HG03066 (cell line): ENCODE data around the gene BTN1A1.
A peak's percentile ranks its signal among the peaks of the same experiment; 100 is the strongest.
"Not testable (repeated sequence)": the region's sequence is repeated elsewhere in the genome, so short reads cannot be mapped to it uniquely, and the experiment has no call there.

Source experiments
- ATAC-seq: cut with Tn5 transposase; IDR thresholded peaks from one replicate; pipeline ENCODE4 v1.9.1; 2021; ENCODE audit warnings: low read depth; ENCODE audit not compliant: unreplicated experiment

Gene BTN1A1

GRCh38 chr6:26536571-26537159, 36.6 kb downstream of the BTN1A1 start:
- ATAC-seq, result no peak

GRCh38 chr6:26537160-26537845, 37.2 kb downstream of the BTN1A1 start:
- peak; percentile 43 for ATAC-seq

DNA sequence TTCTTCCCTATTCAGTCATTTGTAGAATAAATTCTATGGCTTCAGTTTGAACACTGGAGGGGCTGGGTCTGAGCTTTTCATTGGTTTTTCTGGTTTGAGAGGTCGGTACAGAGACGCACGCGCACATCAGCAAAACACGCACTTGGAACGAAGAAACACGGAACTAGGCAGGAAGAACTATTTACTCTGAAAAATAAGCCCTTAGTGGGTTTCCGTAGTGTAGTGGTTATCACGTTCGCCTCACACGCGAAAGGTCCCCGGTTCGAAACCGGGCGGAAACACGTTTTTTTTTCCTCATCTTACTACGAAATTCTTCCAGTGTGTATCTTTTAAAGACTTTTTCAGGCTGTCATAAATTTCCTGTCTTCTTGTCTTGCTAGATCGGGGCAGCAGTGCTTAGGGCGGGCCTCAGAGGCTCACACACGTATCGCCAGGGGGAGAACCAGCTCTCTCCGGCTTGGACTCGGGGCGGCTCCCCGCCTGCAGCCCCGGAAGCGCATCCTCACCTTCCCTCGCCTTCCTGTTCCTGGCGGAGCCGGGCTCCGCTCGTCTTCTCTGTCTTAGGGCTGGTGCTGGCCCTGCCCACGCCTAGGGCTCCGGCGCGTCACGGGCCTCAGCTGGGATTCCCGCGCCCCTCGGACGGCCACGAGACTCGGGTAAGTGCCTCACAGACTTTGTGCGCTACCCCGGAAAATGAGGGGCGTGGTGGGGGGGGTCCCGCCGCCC, 37.9 kb downstream of the BTN1A1 start, which contains the start of gene HMGN4:
HMGN4 (plus strand) TSS at position 521 of the 726 bp plus-strand sequence. CDS start 6,841 bp downstream, outside the sequence.
- ATAC-seq, result peak; percentile 45

DNA sequence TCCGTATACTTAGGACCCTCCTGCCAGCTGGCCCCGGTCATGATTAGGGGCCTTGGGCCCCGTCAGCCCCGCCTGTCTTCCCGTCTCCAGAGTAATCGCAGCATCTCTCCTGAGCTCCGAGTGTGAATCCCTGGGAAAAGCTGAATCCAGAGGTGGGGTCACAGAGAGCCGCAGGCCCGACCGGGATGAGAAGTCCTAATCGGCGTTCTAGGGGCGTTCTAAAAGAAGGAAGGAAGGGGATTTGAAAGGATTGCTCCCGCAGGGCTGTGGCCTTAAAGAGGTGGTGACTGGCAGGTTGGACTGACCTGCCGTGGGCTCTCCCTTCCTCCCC, 38.4 kb downstream of the BTN1A1 start:
- ATAC-seq, result no peak

GRCh38 chr6:26539071-26539615, 39.0 kb downstream of the BTN1A1 start:
- ATAC-seq, result no peak

GRCh38 chr6:26541579-26541978, 41.5 kb downstream of the BTN1A1 start:
- ATAC-seq, result no peak

GRCh38 chr6:26543953-26544352, 43.9 kb downstream of the BTN1A1 start:
- no peak for ATAC-seq

- ATAC-seq, result no peak
Measured at GRCh38 chr6:26544473-26544872, 44.4 kb downstream of the BTN1A1 start.

DNA sequence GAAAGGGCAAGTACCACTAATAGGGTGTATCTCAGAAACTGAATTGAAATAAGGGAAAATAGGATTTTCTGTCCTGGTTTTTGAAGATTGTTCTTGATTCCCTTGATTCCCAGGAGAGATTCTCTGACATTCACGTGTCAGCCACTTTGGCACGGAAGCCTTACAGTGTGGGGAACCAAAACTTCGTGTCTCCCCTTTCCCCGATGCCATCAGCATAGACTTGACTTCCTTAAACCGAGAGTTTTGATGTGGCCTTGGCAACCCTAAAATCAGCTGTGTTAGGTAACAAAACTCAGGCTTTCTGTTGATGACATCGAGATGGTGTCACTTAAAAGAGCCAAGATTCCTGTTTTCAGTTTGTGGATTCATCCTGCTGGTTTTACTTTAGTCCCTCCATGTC, 45.5 kb downstream of the BTN1A1 start:
- no peak for ATAC-seq

GRCh38 chr6:26547363-26547762, 47.3 kb downstream of the BTN1A1 start:
- ATAC-seq, result not testable (repeated sequence)

GRCh38 chr6:26550250-26550993, 50.3 kb downstream of the BTN1A1 start:
- ATAC-seq, result no peak

DNA sequence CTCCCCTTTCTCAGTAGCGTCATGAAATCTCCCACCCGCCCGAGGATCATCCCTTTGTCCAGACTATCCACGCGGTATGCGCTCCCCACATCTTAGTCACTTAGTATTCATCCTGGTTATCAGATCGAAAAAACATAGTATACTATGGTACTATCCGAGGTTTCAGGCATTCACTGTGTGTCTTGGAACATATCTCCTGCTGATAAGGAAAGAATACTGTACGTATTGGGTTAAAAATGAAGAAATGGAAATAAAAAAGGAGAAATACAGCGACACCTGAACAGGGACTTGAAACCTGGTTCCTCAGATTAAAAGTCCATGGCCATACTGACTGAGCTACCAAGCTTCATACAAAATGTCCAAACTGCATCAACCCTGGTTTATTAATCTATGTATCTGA, 52.1 kb downstream of the BTN1A1 start:
- no peak for ATAC-seq

GRCh38 chr6:26552640-26553188, 52.6 kb downstream of the BTN1A1 start:
- no peak for ATAC-seq

DNA sequence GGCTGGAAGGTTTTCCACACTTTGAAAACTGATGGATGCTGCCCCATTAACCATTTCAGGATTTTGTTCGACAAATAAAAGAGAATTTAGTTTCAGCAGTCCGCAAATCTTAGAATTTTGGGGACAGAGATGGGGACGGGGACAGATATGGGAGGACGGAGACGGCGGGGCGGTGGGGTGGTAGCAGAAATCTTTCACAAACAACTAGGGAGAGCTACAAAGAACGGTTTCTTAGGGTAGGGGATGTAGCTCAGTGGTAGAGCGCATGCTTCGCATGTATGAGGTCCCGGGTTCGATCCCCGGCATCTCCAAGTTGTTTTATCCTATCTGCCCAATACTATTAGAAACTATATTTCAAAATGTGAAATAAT, 53.1 kb downstream of the BTN1A1 start:
- peak; percentile 47 for ATAC-seq

GRCh38 chr6:26553635-26554446, 53.7 kb downstream of the BTN1A1 start:
- no peak for ATAC-seq

GRCh38 chr6:26554447-26554696, 54.3 kb downstream of the BTN1A1 start:
- ATAC-seq, result no peak

DNA sequence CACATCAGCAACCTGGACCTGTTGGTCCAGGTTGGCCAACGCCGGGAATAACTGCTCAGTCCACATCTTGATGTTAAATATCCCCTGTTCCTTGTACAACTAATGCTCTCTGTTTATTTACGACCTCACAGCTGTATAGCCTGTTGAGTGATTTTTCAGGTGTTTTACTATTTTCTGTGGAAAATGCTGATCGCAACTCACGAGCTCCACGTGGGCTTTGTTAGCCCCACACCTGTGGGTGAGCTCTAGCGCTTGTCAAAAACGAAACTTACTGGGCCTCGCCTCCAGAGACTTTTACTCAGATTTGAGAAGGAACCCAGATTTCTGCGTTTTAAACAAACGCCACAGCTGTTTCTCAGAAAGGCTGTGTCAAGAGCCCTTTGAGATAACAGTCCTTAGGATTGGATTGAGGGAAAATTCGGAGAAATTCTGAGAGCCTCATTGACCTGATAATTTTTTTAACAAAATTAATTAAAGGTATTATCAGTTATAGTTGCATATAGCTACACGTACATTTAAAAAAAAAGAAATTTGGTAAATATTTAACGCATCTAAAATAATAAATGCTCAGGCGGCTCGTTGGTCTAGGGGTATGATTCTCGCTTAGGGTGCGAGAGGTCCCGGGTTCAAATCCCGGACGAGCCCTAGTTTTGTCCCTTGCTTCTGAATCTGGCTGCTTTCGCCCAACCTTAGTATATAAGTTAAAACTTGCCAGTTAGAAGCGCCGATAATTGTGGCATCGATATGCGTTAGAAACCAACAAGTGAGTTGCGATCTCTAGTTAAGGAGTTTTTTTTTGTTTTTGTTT, 54.8 kb downstream of the BTN1A1 start:
- no peak for ATAC-seq

GRCh38 chr6:26555505-26556262, 55.6 kb downstream of the BTN1A1 start:
- no peak for ATAC-seq
